ENCODE data around the gene DYRK4. TPM values are rescaled to one million over a fixed set of nuclear protein-coding genes. Genes with fewer than 3 reads are reported as not detected.

DYRK4 gene
- total RNA-seq, 1 experiment from 2014 or later = 54.0 TPM

- DNase-seq (ENCODE audit: low read depth) = no peak
Observed at GRCh38 chr12:4621511-4621910, 59.5 kb downstream of the DYRK4 start.

GRCh38 chr12:4626543-4626942 is 64.5 kb downstream of the DYRK4 start:
- DNase-seq (ENCODE audit: low read depth) = no peak

- DNase-seq (ENCODE audit: low read depth) = peak; percentile 8
Observed at GRCh38 chr12:4628406-4628805, 66.4 kb downstream of the DYRK4 start.

- DNase-seq (ENCODE audit: low read depth) = no peak
Observed at GRCh38 chr12:4630262-4630661, 68.3 kb downstream of the DYRK4 start.

GRCh38 chr12:4643747-4644146 is 81.7 kb downstream of the DYRK4 start:
- no peak for DNase-seq (ENCODE audit: low read depth)

- DNase-seq (ENCODE audit: low read depth) = no peak
Observed at GRCh38 chr12:4645023-4645422, 83.0 kb downstream of the DYRK4 start.

GRCh38 chr12:4648104-4648500 is 86.1 kb downstream of the DYRK4 start:
- no peak for DNase-seq (ENCODE audit: low read depth)

GRCh38 chr12:4648501-4649357 is 86.7 kb downstream of the DYRK4 start, which contains the start of the genes AKAP3 and NDUFA9:
Gene AKAP3, minus strand, starts transcription at chr12:4649051. Its CDS starts 10,855 bp downstream, at chr12:4638196.
Gene NDUFA9, plus strand, starts transcription at chr12:4649114. Its CDS starts 13 bp downstream, at chr12:4649127.
- DNase-seq (ENCODE audit: low read depth) = peak; percentile 83

- DNase-seq (ENCODE audit: low read depth) = no peak
Observed at GRCh38 chr12:4649358-4649661, 87.3 kb downstream of the DYRK4 start.

- no peak for DNase-seq (ENCODE audit: low read depth)
Observed at GRCh38 chr12:4653257-4653656, 91.2 kb downstream of the DYRK4 start.

- no peak for DNase-seq (ENCODE audit: low read depth)
Observed at GRCh38 chr12:4653691-4654090, 91.7 kb downstream of the DYRK4 start.

Other genes with a start within 250 kb of the DYRK4 start
- 11.5 and 18.1 TPM in 2 replicates for gene TIGAR, start 241.0 kb upstream of the DYRK4 start, total RNA-seq (2014; rRNA removed; shearing (Covaris generic))
- not detected in 2 replicates for gene FGF23, start 182.5 kb upstream of the DYRK4 start, total RNA-seq (2014; rRNA removed; shearing (Covaris generic))
- gene FGF6, start 116.4 kb upstream of the DYRK4 start, total RNA-seq (2014; rRNA removed; shearing (Covaris generic)) = not detected in 2 replicates
- 63.4 and 66.7 TPM in 2 replicates for gene RAD51AP1, start 23.3 kb upstream of the DYRK4 start, total RNA-seq (2014; rRNA removed; shearing (Covaris generic))
- gene AKAP3, start 86.8 kb downstream of the DYRK4 start, total RNA-seq (2014; rRNA removed; shearing (Covaris generic)) = 1.1 and 2.0 TPM in 2 replicates
- gene NDUFA9, start 86.9 kb downstream of the DYRK4 start, total RNA-seq (2014; rRNA removed; shearing (Covaris generic)) = 74.1 and 111 TPM in 2 replicates
- gene GALNT8, start 158.2 kb downstream of the DYRK4 start, total RNA-seq (2014; rRNA removed; shearing (Covaris generic)) = not detected in 2 replicates